Ectodermal cell (in vitro differentiated cells): ENCODE data around the gene HNRNPA0.

ENCODE experiments used
- H3K27ac ChIP-seq: 2 replicates; pipeline ENCODE4 v1.7.0; 2013; ENCODE audit warnings: mild to moderate bottlenecking, low read depth, low read length; ENCODE audit not compliant: insufficient read depth, poor library complexity, severe bottlenecking
- H3K27me3 ChIP-seq: 2 replicates; pipeline ENCODE4 v1.7.0; 2013; ENCODE audit warnings: mild to moderate bottlenecking, low read length; ENCODE audit not compliant: insufficient read depth, control insufficient read depth, poor library complexity, severe bottlenecking
- H3K36me3 ChIP-seq: one replicate; pipeline ENCODE4 v1.7.0; 2013; ENCODE audit warnings: low read length; ENCODE audit not compliant: control insufficient read depth, insufficient read depth
- H3K4me1 ChIP-seq: one replicate; pipeline ENCODE4 v1.7.0; 2013; ENCODE audit warnings: low read length; ENCODE audit not compliant: control insufficient read depth, insufficient read depth
- H3K4me3 ChIP-seq: 2 replicates; pipeline ENCODE4 v1.7.0; 2013; ENCODE audit warnings: low read depth, low read length, control low read depth; ENCODE audit not compliant: insufficient read depth
- H3K9me3 ChIP-seq: 2 replicates; pipeline ENCODE4 v1.7.0; 2013; ENCODE audit warnings: mild to moderate bottlenecking, low read length, moderate library complexity; ENCODE audit not compliant: control insufficient read depth
- WGBS, 2 experiments: methylation state at CpG; one replicate each; pipeline ENCODE4 v1.1.7; 2013; ENCODE audit warnings: missing lambda C conversion rate in 2 of 2; 5-methylcytosine and 5-hydroxymethylcytosine counted together

The HNRNPA0 gene

GRCh38 chr5:137708796-137709559 is 45.2 kb downstream of the HNRNPA0 start:
- no peaks in the 10 kb centered on the region for H3K36me3 ChIP-seq
- H3K4me1 ChIP-seq, result no peaks in the 10 kb centered on the region
- no peak overlapping the region for H3K4me3 ChIP-seq
- no peaks in the 10 kb centered on the region for H3K27me3 ChIP-seq
- H3K27ac ChIP-seq, result no peak overlapping the region
- WGBS, 2 experiments, result 93 to 97% methylated on average over 3 of the region's 3 CpGs
- H3K9me3 ChIP-seq, result no peaks in the 10 kb centered on the region

DNA sequence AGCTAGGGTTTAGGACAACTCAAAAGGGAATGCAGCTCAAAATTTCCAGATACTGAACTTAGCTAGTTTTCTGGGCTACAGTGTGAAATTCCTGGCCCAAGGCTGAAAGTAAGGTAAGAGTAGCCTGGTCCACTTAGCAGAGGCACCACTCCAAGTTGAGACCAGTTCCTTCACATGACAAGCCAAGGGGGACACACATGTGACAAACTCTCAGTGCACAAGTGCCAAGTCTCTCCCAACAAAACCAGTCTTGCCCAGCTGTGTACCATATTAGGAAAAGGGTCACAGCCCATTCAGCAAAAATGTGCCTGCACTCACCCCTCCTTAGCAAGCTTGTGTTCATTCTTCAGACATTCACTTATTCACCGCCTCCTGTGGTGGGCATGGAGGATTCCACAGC is 46.1 kb downstream of the HNRNPA0 start:
- Histone ChIP-seq H3K27ac (no peak overlapping the region), H3K27me3 (no peaks in the 10 kb centered on the region), H3K9me3 (no peaks in the 10 kb centered on the region), H3K36me3 (no peaks in the 10 kb centered on the region), H3K4me1 (no peaks in the 10 kb centered on the region), H3K4me3 (no peak overlapping the region)
- WGBS, 2 experiments, result 96 to 98% methylated on average over 1 of the region's 1 CpG

DNA sequence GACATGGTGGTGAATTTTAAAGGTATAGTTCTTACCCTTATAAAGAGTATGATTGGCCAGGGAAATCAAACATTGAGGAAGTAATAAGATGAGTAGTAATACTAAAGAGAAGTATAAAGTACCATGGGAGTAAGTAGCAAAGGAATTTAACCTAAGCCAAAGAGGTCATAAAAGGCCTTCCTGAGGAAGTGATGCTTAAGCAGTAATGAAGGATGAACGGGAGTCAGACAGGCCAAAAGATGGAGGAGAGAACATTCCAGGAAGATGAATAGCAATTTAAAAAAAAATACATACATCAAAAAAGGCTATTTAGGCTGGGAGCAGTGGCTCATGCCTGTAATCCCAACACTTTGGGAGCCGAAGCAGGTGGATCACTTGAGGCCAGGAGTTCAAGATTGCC is 47.3 kb downstream of the HNRNPA0 start:
- WGBS, 2 experiments, result 94 to 98% methylated on average over 2 of the region's 2 CpGs
- Histone ChIP-seq H3K36me3 (no peaks in the 10 kb centered on the region), H3K27me3 (no peaks in the 10 kb centered on the region), H3K27ac (no peak overlapping the region), H3K4me1 (no peaks in the 10 kb centered on the region), H3K9me3 (no peaks in the 10 kb centered on the region), H3K4me3 (no peak overlapping the region)

DNA sequence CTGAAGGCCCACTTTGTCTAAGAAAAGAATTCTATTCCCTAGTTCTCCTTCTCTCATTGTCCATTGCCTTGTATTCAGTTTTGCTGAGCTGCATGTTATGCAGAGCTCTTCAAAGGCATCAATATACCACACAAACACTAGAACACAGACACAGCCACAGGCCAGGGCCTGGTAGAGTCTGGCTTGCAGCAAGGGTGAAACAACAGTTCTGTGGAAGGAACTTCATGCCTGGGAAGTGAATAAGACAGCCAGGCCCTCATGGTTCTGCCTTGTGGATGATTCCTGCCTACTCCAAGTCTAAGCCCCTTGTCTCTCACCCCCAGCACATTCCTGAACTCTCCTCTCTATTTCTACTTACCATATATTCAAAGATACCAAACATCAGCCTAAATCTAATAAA is 49.1 kb downstream of the HNRNPA0 start:
- no peaks in the 10 kb centered on the region for H3K9me3 ChIP-seq
- H3K36me3 ChIP-seq, result no peaks in the 10 kb centered on the region
- no peaks in the 10 kb centered on the region for H3K27me3 ChIP-seq
- H3K27ac ChIP-seq, result no peak overlapping the region
- H3K4me3 ChIP-seq, result no peak overlapping the region
- H3K4me1 ChIP-seq, result no peaks in the 10 kb centered on the region

GRCh38 chr5:137703565-137703964 is 50.6 kb downstream of the HNRNPA0 start:
- Histone ChIP-seq H3K4me1 (no peaks in the 10 kb centered on the region), H3K9me3 (no peaks in the 10 kb centered on the region), H3K36me3 (no peaks in the 10 kb centered on the region), H3K4me3 (no peak overlapping the region), H3K27me3 (no peaks in the 10 kb centered on the region), H3K27ac (no peak overlapping the region)
- 92 to 97% methylated on average over 5 of the region's 5 CpGs for WGBS, 2 experiments

- Histone ChIP-seq H3K9me3 (no peaks in the 10 kb centered on the region), H3K27ac (no peak overlapping the region), H3K4me1 (no peaks in the 10 kb centered on the region), H3K36me3 (no peaks in the 10 kb centered on the region), H3K4me3 (no peak overlapping the region), H3K27me3 (no peaks in the 10 kb centered on the region)
- 84 to 90% methylated on average over 3 of the region's 3 CpGs for WGBS, 2 experiments
These were observed 53.9 kb downstream of the HNRNPA0 start for GRCh38 chr5:137700282-137700680.

DNA sequence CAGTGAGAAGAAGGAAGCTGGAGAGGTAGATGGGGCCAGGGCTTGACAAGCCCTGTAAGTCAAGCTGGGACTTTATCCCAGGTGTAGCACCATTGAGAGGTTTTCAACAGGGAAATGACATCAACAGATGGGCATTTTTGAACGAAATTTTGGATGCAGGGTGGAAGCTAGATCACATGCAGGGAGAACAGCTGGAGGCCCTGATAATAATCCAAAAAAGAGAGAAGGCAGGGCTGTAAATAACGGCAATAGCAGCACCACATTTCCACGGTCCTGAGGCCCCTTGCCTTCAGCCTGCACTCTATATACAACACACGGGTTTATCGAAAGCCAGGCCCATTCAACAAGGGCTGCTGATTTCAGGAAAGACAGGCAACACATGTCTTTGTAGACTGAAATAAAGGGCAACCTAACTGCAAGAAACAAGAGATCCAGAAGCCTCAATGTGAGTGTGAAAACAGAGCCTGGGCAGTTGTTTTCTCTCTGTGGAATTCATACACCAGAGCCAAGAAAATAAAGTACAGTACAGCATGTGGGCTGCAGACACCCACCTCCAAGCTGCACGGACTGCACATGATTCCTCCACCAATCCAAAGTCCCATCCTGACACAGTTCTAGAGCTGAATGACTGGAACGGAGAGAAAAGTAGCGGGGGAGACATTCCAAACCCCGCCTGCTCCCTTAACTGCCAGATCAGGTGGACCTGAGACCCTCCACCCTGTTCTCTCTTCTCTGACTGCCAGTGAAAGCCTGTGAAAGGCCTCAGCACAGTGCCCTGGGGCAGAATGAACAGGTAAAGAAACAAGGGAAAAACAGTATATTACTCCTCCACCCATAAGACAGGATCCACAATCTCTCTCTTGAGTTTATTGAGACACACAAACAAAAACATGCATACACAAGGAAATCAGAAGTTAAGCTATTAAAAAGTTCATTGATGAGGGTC is 54.6 kb downstream of the HNRNPA0 start:
- Histone ChIP-seq H3K27me3 (no peaks in the 10 kb centered on the region), H3K27ac (no peak overlapping the region), H3K4me1 (no peaks in the 10 kb centered on the region), H3K36me3 (no peaks in the 10 kb centered on the region), H3K9me3 (no peaks in the 10 kb centered on the region), H3K4me3 (no peak overlapping the region)
- 92 to 93% methylated on average over 9 of the region's 9 CpGs for whole genome bisulfite sequencing, 2 experiments

DNA sequence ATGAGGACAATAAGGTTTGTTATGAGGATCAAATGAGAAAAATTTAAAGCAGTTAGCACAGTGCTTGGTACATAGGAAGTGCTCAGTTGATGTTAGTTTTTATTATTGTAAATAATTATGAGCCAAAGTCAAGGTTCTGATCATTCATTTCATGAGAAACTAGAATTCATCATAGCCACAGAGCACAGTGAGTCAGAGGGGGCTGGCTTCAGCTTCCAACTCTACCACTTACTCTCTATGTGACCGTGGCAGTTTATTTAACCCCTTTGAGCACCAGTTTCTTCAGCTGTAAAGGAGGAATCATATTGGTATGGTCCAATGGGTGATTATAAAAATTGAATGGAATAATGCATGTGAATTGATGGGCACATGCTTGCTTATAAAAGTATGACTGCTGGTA is 57.7 kb downstream of the HNRNPA0 start:
- no peaks in the 10 kb centered on the region for H3K9me3 ChIP-seq
- no peak overlapping the region for H3K27ac ChIP-seq
- 0% methylated on average over 1 of the region's 1 CpG for WGBS, 2 experiments
- H3K4me3 ChIP-seq, result no peak overlapping the region
- no peaks in the 10 kb centered on the region for H3K4me1 ChIP-seq
- no peaks in the 10 kb centered on the region for H3K36me3 ChIP-seq
- no peaks in the 10 kb centered on the region for H3K27me3 ChIP-seq

GRCh38 chr5:137695651-137696428 is 58.3 kb downstream of the HNRNPA0 start:
- H3K27me3 ChIP-seq, result no peaks in the 10 kb centered on the region
- H3K27ac ChIP-seq, result no peak overlapping the region
- no peaks in the 10 kb centered on the region for H3K36me3 ChIP-seq
- 93 to 95% methylated on average over 3 to 4 of the region's 4 CpGs for WGBS, 2 experiments
- H3K4me1 ChIP-seq, result no peaks in the 10 kb centered on the region
- H3K4me3 ChIP-seq, result no peak overlapping the region
- no peaks in the 10 kb centered on the region for H3K9me3 ChIP-seq
